HG02885 (cell line): ENCODE measurements around the gene PTGES.
"Not testable (repeated sequence)": the region's sequence is repeated elsewhere in the genome, so short reads cannot be mapped to it uniquely, and the experiment has no call there.

Experiments
- ATAC-seq: cut with Tn5 transposase; IDR thresholded peaks from one replicate; pipeline ENCODE4 v1.9.1; 2021; ENCODE audit warnings: mild to moderate bottlenecking; ENCODE audit not compliant: unreplicated experiment, poor library complexity

Gene PTGES

GRCh38 chr9:129773262-129774048, 20.6 kb upstream of the PTGES start:
- no peak for ATAC-seq

GRCh38 chr9:129770741-129771140, 17.9 kb upstream of the PTGES start:
- no peak for ATAC-seq

GRCh38 chr9:129769669-129770068, 16.8 kb upstream of the PTGES start:
- ATAC-seq, result no peak

- no peak for ATAC-seq
Measured at GRCh38 chr9:129768486-129768885, 15.6 kb upstream of the PTGES start.

GRCh38 chr9:129765764-129766317, 13.0 kb upstream of the PTGES start:
- no peak for ATAC-seq

GRCh38 chr9:129762985-129763926, 10.4 kb upstream of the PTGES start:
- ATAC-seq, result no peak

GRCh38 chr9:129762370-129762984, 9.6 kb upstream of the PTGES start:
- not testable (repeated sequence) for ATAC-seq

- no peak for ATAC-seq
Measured at GRCh38 chr9:129761901-129762369, 9.1 kb upstream of the PTGES start.

GRCh38 chr9:129761293-129761900, 8.6 kb upstream of the PTGES start:
- ATAC-seq, result no peak

GRCh38 chr9:129760784-129761183, 7.9 kb upstream of the PTGES start:
- not testable (repeated sequence) for ATAC-seq

- no peak for ATAC-seq
Measured at GRCh38 chr9:129759804-129760502, 7.1 kb upstream of the PTGES start.

- ATAC-seq, result no peak
Measured at GRCh38 chr9:129759319-129759718, 6.5 kb upstream of the PTGES start.

GRCh38 chr9:129757045-129757444, 4.2 kb upstream of the PTGES start:
- ATAC-seq, result no peak

GRCh38 chr9:129756191-129756590, 3.3 kb upstream of the PTGES start:
- ATAC-seq, result no peak

GRCh38 chr9:129755151-129755550, 2.3 kb upstream of the PTGES start:
- no peak for ATAC-seq

- no peak for ATAC-seq
Measured at GRCh38 chr9:129751841-129752801, 721 bp downstream of the PTGES start.

GRCh38 chr9:129750013-129750638, 2.7 kb downstream of the PTGES start:
- ATAC-seq, result no peak

GRCh38 chr9:129749575-129749974, 3.3 kb downstream of the PTGES start:
- ATAC-seq, result no peak
